H1 (cell line): Measurements from ENCODE around the gene SLC26A11. TPM values are rescaled to one million over a fixed set of nuclear protein-coding genes. Genes with fewer than 3 reads are reported as not detected.

Experiments used
- ASH2L ChIP-seq: fragments of 200-600, 300-600 bp; sonication (generic); IDR thresholded peaks from one replicate; pipeline ENCODE4 v1.7.1; 2017; ENCODE audit warnings: low read length
- CTCF ChIP-seq, 3 experiments: IDR thresholded peaks; 1 replicate in 2 of 3; 2 replicates in 1 of 3; pipeline versions ENCODE4 v1.5.1 to v1.6.1; 2011; ENCODE audit warnings: low read length in 3 of 3, mild to moderate bottlenecking in 3 of 3, inconsistent platforms in 2 of 3, low read depth in 1 of 3, moderate library complexity in 1 of 3; ENCODE audit not compliant: insufficient read depth in 1 of 3; ENCODE audit errors: control extremely low read depth in 1 of 3
- EP300 ChIP-seq, 2 experiments: IDR thresholded peaks; 1 replicate in 1 of 2; 2 replicates in 1 of 2; pipeline ENCODE4 v1.6.1; 2011 to 2012; ENCODE audit warnings: low read depth in 2 of 2, low read length in 2 of 2, mild to moderate bottlenecking in 2 of 2, borderline replicate concordance in 1 of 2, inconsistent platforms in 1 of 2, moderate library complexity in 1 of 2
- FOSL1 ChIP-seq: IDR thresholded peaks from 2 replicates; pipeline ENCODE4 v1.6.1; 2011; ENCODE audit warnings: mild to moderate bottlenecking, low read depth, low read length, moderate library complexity; ENCODE audit not compliant: insufficient read depth
- HDAC2 ChIP-seq, 2 experiments: fragments of 300-600 bp in 1 of 2; sonication (generic) in 1 of 2; IDR thresholded peaks; 2 replicates each; pipeline ENCODE4 v1.6.1; 2011 to 2012; ENCODE audit warnings: low read depth in 2 of 2, low read length in 2 of 2, mild to moderate bottlenecking in 2 of 2, moderate library complexity in 2 of 2, borderline replicate concordance in 1 of 2, inconsistent platforms in 1 of 2
- NRF1 ChIP-seq: IDR thresholded peaks from 2 replicates; pipeline ENCODE4 v1.6.1; 2011; ENCODE audit warnings: mild to moderate bottlenecking, low read depth, low read length, improper control_type of control experiment
- POLR2A ChIP-seq, 2 experiments: IDR thresholded peaks; 1 replicate in 1 of 2; 2 replicates in 1 of 2; pipeline ENCODE4 v1.6.1; 2011; ENCODE audit warnings: low read depth in 2 of 2, low read length in 2 of 2, mild to moderate bottlenecking in 2 of 2; ENCODE audit errors: control extremely low read depth in 1 of 2
- RXRA ChIP-seq: IDR thresholded peaks from 2 replicates; pipeline ENCODE4 v1.6.1; 2011; ENCODE audit warnings: low read depth, mild to moderate bottlenecking, low read length, moderate library complexity; ENCODE audit not compliant: insufficient read depth
- SP2 ChIP-seq: IDR thresholded peaks from 2 replicates; pipeline ENCODE4 v1.6.1; 2012; ENCODE audit warnings: mild to moderate bottlenecking, low read length, inconsistent platforms
- TAF1 ChIP-seq: IDR thresholded peaks from 2 replicates; pipeline ENCODE4 v1.6.1; 2011; ENCODE audit warnings: mild to moderate bottlenecking, low read depth, low read length
- TBP ChIP-seq: IDR thresholded peaks from 2 replicates; pipeline ENCODE4 v1.6.1; 2011; ENCODE audit warnings: low read depth, low read length, improper control_type of control experiment
- polyA plus RNA-seq, 7 experiments: library from polyadenylated mRNA; depleted of rRNA in 3 of 7; stranded (reverse) in 5 of 7; unstranded in 2 of 7; fragments of >200 nt in 5 of 7; fragments of 200-250 nt in 2 of 7; gene quantifications; 1 replicate in 5 of 7; 2 replicates in 1 of 7; 4 replicates in 1 of 7; pipeline versions ENCODE4 v1.2.1 to v1.2.3, GENCODE V29; 2011 to 2013; ENCODE audit warnings: missing spikeins in 2 of 7, mixed read lengths in 2 of 7
- total RNA-seq: library from RNA; stranded (reverse); fragmentation: NEBNext Ultra II Directional; extraction: Animal tissue kit (Norgen Biotek cat#: 25700); gene quantifications from 2 replicates; pipeline ENCODE4 v1.2.1, GENCODE V29; 2021

SLC26A11 gene
- total and polyA plus RNA-seq, 2 of the 8 experiments (the other 6 are each of a cell fraction or from before 2014, with no cell fraction given), result 15.5 to 25.9 TPM

GRCh38 chr17:80277751-80278671, 57.8 kb downstream of the SLC26A11 start (continued):
- TF ChIP-seq CTCF (IDR thresholded peaks at IDR 0.05; ENCODE audit: control extremely low read depth in 1 of 3, insufficient read depth in 1 of 3, low read depth in 1 of 3, low read length in 3 of 3) (no peak), ASH2L (no peak), HDAC2 (IDR thresholded peaks at IDR 0.05; ENCODE audit: borderline replicate concordance in 1 of 2, low read depth in 2 of 2, low read length in 2 of 2) (no peak), RXRA (no peak), FOSL1 (no peak), POLR2A (IDR thresholded peaks at IDR 0.05; ENCODE audit: control extremely low read depth in 1 of 2, low read depth in 2 of 2, low read length in 2 of 2) (no peak), NRF1 (no peak), EP300 (IDR thresholded peaks at IDR 0.05; ENCODE audit: borderline replicate concordance in 1 of 2, low read depth in 2 of 2, low read length in 2 of 2) (no peak), SP2 (no peak), TBP (no peak), TAF1 (no peak)
